DND-41 (cell line): Measurements from ENCODE around the gene CCDC150.

Experiments used
- CTCF ChIP-seq: IDR thresholded peaks from 2 replicates; pipeline ENCODE4 v1.5.1; 2012; ENCODE audit warnings: borderline replicate concordance, low read length, moderate library complexity, mild to moderate bottlenecking; ENCODE audit not compliant: poor library complexity, severe bottlenecking; ENCODE audit errors: extremely low read depth
- EZH2 ChIP-seq: IDR thresholded peaks from 3 replicates; pipeline ENCODE4 v1.6.1; 2012; ENCODE audit warnings: borderline replicate concordance, low read depth, mild to moderate bottlenecking, moderate library complexity, low read length, inconsistent platforms; ENCODE audit not compliant: severe bottlenecking

DNA sequence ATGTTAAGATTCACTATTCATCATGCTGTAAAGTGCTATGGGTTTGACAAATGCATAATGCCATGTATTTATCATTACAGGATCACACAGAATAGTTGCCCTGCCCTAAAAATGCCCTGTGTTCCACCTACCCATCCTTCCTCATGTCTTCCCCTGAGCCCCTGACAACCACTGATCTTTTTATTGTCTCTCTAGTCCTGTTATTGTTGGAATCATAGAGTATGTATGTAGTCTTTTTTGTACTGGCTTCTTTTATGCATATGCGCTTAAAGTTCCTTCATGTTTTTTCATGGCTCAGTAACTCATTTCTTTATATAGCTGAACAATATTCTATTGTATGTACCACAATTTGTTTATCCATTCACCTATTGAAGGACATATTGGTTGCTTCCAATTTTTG lies 20.3 kb downstream of the CCDC150 start:
- no peak for TF ChIP-seq CTCF
- no peak for TF ChIP-seq EZH2
